ENCODE data around the gene RHCG. TPM values are rescaled to one million over a fixed set of nuclear protein-coding genes. Genes with fewer than 3 reads are reported as not detected.

The RHCG gene
- total and polyA plus RNA-seq, 2 of the 4 experiments (the other 2 are of a cell fraction) = not detected

- no peak for TF ChIP-seq ELK1 (IDR thresholded peaks at IDR 0.05; ENCODE audit: borderline replicate concordance, low read depth, low read length)
These were observed 65.6 kb downstream of the RHCG start (continued) for GRCh38 chr15:89430530-89431341.

- H3K27me3 ChIP-seq (ENCODE audit: control insufficient read depth, insufficient read depth, low read length) = peaks cover 42% of the 10 kb centered on the region
- H2BK120ac ChIP-seq (ENCODE audit: low read depth, low read length) = no peak overlapping the region
- no peaks in the 10 kb centered on the region; the same call in 1 of the 2 replicates for H3K9me1 ChIP-seq (ENCODE audit: insufficient read depth, low read length)
- no peaks in the 10 kb centered on the region for H3K4me1 ChIP-seq (ENCODE audit: control insufficient read depth, insufficient read depth, low read length)
- H3K4me2 ChIP-seq (ENCODE audit: low read depth, low read length) = no peak overlapping the region
- H2BK15ac ChIP-seq (ENCODE audit: low read depth, low read length) = no peak overlapping the region
- no peak overlapping the region for H2BK20ac ChIP-seq (ENCODE audit: low read depth, low read length)
- no peak overlapping the region for H2BK5ac ChIP-seq (ENCODE audit: low read depth, low read length, poor library complexity, severe bottlenecking)
- no peak overlapping the region for H3K23ac ChIP-seq (ENCODE audit: low read depth, low read length)
- H4K91ac ChIP-seq (ENCODE audit: insufficient read depth, low read depth, low read length) = no peak overlapping the region
- H3K14ac ChIP-seq (replicated peaks; ENCODE audit: low read depth, low read length) = no peak overlapping the region
- no peak overlapping the region for H2AK9ac ChIP-seq (replicated peaks; ENCODE audit: low read depth, low read length, poor library complexity)
- H2AK5ac ChIP-seq (ENCODE audit: low read depth, low read length) = no peak overlapping the region
- H4K20me1 ChIP-seq (ENCODE audit: insufficient read depth, low read length) = peaks cover 4% of the 10 kb centered on the region; the same call in 1 of the 2 replicates
- no peak overlapping the region for H4K5ac ChIP-seq (ENCODE audit: low read depth, low read length)
- DNase-seq (no peak), ATAC-seq (ENCODE audit: low read depth) (no peak)
- no peak overlapping the region for H4K8ac ChIP-seq (ENCODE audit: low read depth in 2 of 2, low read length in 2 of 2)
- POLR2A ChIA-PET (ENCODE audit: unreplicated experiment) = interaction anchor here (0.7 kb wide), 1 partner anchor 924 kb away, joined by 3 read pairs; no protein-coding TSS in a partner anchor
- no CpG with 5 or more reads among the region's 2 CpGs for WGBS, 2 experiments (ENCODE audit: extremely low coverage in 2 of 2, insufficient read length in 1 of 2)
- H3K4ac ChIP-seq (ENCODE audit: low read depth, low read length) = no peak overlapping the region
- dilution Hi-C loops (cut with HindIII; ENCODE audit: low sequenced_read_pairs, unreplicated experiment) (no loop called here), intact Hi-C loops (cut with micrococcal nuclease) (loop anchor here (1.0 to 5.0 kb wide), 3 partner anchors 72 to 223 kb away; no protein-coding TSS in a partner anchor), in situ Hi-C loops (cut with MboI; ENCODE audit: low sequenced_read_pairs) (loop anchor here (5.0 kb wide), 1 partner anchor 68 kb away; no protein-coding TSS in a partner anchor)
- H3K18ac ChIP-seq (ENCODE audit: low read depth, low read length) = no peak overlapping the region
- H3K36me3 ChIP-seq (ENCODE audit: control insufficient read depth, insufficient read depth, low read length) = no peaks in the 10 kb centered on the region
- H3K9me3 ChIP-seq (ENCODE audit: control insufficient read depth, insufficient read depth, low read length) = no peaks in the 10 kb centered on the region
- no peak overlapping the region for H2AFZ ChIP-seq (replicated peaks; ENCODE audit: low read length, poor library complexity)
- no peak overlapping the region for H3K4me3 ChIP-seq (ENCODE audit: insufficient read depth, low read depth, low read length)
- H3K27ac ChIP-seq (ENCODE audit: insufficient read depth, low read length) = no peak overlapping the region
- CTCF ChIA-PET = interaction anchor here (0.6 to 1.5 kb wide), 9 partner anchors 11 to 73 kb away, joined by 3 to 37 read pairs (median 4); no protein-coding TSS in a partner anchor
- no peaks in the 10 kb centered on the region for H3K79me1 ChIP-seq (ENCODE audit: low read depth in 1 of 2, low read length in 2 of 2)
- H3K9ac ChIP-seq (ENCODE audit: low read depth, low read length) = no peak overlapping the region
- BruUV-seq (replicated peaks) = no TSS peak
- no peak overlapping the region for H3K56ac ChIP-seq (ENCODE audit: extremely low read depth, insufficient read depth, low read length)
- TF ChIP-seq RCOR1 (IDR thresholded peaks at IDR 0.05; ENCODE audit: insufficient replicate concordance, low read length) = no peak
- TF ChIP-seq ELK1 (IDR thresholded peaks at IDR 0.05; ENCODE audit: borderline replicate concordance, low read depth, low read length) = no peak
- no peak for TF ChIP-seq RFX5 (IDR thresholded peaks at IDR 0.05; ENCODE audit: low read depth, low read length)
- no peak for TF ChIP-seq MAFK (IDR thresholded peaks at IDR 0.05; ENCODE audit: low read depth, low read length)
- TF ChIP-seq SMC3 (IDR thresholded peaks at IDR 0.05; ENCODE audit: low read depth, low read length) = no peak
- no peak for TF ChIP-seq MAZ (IDR thresholded peaks at IDR 0.05; ENCODE audit: borderline replicate concordance, low read depth, low read length)
- no peak for TF ChIP-seq MXI1 (IDR thresholded peaks at IDR 0.05; ENCODE audit: borderline replicate concordance, low read depth, low read length)
- no peak for TF ChIP-seq USF2 (IDR thresholded peaks at IDR 0.05; ENCODE audit: low read depth, low read length)
These were observed 66.4 kb downstream of the RHCG start for GRCh38 chr15:89429986-89430385.
